NCI-H82 (cell line): Measurements from ENCODE around the gene MSS51.
A peak's percentile ranks its signal among the peaks of the same experiment; 100 is the strongest.
"Not testable (repeated sequence)": the region's sequence is repeated elsewhere in the genome, so short reads cannot be mapped to it uniquely, and the experiment has no call there.

Experiments used
- DNase-seq: peaks from one replicate; lab custom pipeline; 2025; lab: John Stamatoyannopoulos, UW

The MSS51 gene

DNA sequence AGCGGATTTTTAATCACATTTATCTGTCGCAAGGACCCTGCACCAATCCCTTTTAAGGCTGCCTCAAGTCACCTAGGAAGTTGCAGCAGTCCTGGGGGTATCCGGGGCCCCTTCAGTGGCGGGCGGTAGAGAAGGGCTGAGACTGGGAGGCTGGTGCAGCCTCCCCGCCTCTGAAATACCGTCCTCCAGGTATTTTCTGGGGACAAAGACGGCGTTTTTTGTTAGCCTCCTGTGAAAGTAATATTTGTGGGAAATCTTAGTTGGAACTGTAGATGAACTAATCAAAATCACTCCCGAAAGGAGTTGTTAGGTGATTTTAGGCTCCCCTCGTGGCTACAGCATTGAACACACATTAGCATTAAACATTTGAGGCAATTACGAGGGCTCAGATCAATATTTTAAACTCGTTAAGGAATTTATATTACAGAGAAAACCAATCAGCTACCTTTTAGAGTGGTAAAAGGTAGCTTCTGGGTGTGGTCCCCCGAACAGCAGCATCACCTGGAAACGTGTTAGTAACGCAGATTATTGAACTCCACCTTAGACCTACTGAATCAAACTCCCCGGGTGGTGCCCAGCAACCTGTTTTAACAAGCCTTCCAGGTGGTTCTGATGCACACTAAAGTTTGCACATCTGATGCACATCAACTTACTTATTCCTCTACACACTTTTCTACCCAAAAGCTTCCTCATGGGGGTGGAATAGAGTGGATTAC lies 19.0 kb downstream of the MSS51 start:
- DNase-seq, result no peak

DNA sequence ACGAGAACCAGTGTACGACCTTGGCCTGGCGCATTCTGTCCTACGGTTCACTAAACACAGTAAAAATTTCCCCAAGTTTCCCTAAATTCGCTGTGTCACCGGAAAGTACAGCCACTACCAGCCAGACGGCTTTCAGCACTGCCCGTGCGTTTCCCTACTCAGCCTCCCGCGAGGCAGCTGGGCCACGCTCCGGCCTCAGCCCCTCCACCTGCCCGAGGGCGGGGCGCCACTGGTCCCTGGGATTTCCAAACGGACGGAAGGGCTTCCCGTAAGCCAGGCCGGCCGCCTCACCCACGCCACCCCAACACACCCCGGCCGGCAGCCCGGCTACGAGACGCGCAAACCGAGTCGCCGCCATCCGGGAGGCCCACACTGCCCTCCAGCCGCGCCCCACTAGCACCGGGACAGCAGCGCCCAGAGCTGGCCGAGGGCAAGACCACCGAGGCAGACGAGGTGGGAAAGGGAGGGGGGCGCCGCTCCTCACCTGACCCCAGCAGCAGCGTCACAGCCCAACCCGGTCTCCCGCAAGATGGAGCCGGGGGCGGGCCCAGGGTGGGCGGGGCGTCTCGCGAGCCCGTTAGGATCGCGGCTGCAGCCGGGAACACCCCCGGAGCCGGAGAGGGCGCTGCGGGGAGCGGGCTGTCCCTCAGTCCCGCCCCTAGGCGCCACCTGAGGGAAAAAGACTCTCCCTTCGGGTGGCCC lies 19.7 kb downstream of the MSS51 start, which contains the start of gene ANXA7:
TSS of gene ANXA7 (minus strand) at position 531 of the 702 bp plus-strand sequence. CDS start 13,202 bp downstream, outside the sequence.
- DNase-seq, result peak; percentile 96

DNA sequence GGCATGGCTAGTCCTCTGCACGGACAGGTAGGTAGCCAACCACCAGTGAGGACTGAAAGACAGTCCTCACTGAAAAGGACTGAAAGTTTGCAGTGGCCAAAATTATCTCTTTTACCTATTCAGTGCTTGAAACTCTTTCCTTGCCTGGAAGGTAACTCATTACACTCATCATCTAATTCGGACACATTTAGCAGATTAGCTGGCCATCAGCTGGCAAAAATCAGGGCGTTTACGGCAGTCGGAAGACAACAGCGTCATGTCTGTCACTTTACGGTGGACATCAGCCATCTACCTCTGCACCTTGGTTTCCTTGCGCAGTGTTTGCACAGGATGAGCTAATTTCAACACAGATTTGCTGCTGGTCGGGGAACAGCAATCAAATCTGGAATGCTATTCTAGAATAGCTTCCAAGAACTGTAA lies 20.2 kb downstream of the MSS51 start:
- DNase-seq, result peak; percentile 58

DNA sequence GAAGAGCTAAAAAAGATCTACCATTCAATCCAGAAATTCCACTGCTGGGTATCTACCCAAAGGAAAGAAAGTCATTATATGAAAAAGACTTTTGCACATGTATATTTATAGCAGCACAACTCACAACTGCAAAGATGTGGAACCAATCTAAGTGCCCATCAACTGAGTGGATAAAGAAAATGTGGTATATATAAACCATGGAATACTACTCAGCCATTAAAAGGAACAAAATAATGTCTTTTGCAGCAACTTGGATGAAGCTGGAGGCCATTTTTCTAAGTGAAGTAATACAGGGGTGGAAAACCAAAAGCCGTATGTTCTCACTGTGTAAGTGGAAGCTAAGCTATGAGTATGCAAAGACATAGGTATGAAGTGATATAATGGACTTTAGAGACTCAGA lies 22.5 kb downstream of the MSS51 start:
- no peak for DNase-seq

DNA sequence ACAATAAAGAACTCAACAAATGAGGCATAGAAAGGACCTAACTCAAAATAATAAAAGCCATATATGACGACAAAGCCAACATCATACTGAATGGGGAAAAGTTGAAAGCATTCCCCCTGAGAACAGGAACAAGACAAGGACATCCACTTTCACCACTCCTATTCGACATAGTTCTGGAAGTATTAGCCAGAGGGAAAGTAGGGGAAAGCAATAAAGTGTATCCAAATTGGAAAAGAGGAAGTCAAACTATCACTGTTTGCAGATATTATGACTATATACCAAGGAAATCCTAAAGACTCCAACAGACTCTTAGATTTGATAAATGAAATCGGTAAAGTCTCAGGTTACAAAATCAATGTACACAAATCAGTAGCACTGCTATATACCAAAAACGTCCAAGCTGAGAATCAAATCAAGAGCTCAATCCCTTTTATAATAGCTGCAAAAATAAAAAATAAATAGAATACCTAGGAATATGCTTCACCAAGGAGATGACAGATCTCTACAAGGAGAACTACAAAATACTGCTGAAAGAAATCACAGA lies 24.3 kb downstream of the MSS51 start:
- DNase-seq, result no peak

DNA sequence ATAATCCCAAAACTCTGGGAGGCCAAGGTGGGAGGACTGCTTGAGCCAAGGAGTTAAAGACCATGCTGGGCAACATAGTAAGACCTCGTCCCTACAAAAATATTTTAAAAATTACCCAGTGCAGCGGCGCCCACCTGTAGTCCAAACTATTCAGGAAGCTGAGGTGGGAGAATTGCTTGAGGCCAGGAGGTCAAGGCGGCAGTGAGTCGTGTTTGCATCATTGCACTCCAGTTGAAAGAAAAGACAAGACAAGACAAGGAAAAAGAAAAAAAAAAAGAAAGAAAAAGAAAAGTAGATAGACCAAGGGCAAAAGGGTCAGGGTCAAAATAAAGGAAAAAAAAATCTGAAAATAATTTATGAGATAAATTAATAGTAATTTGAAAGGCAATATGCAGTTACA lies 25.3 kb downstream of the MSS51 start:
- DNase-seq, result no peak

DNA sequence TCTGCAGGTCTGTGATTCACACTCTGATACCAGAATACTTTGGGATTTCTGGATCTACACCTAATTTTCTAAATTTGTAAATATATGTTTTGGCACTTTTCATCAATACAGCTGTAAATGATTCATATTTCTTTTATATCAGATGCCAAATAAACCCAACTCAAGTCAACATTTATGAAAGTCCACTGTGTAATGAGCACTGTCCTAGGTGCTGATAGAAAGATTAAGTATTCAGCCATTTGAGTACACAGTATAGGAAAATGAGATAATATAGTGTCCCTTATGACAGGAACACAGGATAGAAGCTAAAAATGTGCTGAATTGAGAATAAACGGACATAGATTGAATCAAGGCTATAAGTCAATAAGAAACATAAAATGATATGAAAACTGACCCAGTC lies 25.9 kb downstream of the MSS51 start:
- DNase-seq, result no peak

DNA sequence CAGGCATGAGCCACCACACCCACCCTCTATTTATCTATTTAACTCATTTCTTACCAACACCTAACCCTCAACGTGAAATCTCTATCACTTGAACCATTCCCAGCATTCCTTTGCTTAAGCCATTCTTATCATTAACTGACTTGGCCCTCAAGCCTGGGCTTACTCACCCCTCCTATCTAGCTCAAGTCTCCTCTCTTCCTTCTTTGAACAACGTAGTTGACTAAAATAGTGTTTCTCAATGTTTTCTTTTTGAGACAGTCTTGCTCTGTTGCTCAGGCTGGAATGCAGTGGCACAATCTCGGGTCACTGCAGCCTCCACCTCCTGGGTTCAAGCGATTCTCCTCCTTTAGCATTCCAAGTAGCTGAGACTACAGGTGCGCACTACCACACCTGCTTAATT lies 26.5 kb downstream of the MSS51 start:
- DNase-seq, result no peak

DNA sequence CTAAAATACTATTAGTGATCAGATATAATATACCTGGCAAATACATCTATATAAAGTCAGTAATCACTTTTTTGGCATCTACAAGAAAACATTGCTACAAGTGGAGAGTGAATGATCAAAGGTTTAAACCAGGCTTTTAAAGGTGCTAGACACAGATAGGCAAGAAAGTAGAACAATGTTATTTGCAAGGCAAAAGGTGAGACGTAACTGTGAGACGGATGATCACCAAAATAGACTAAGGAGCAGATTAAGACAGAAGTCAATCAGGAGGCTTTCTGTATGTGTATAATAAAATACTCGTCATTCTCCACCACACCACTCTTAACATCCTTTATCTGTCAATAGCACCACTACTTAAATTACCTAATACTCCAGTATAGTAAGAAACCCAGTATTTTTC lies 27.8 kb downstream of the MSS51 start:
- no peak for DNase-seq

DNA sequence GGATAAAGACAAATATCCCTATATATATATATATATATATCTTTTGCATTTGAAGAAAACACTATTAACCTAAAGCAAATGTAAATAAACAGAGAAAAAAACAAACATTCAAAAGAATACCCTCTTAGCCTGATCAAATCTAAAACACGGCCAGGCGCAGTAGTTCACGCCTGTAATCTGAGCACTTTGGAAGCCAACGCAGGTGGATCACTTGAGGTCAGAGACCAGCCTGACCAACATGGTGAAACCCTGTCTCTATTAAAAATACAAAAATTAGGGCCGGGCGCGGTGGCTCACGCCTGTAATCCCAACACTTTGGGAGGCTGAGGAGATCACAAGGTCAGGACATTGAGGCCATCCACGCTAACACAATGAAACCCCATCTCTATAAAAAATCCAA lies 28.7 kb downstream of the MSS51 start:
- DNase-seq, result no peak

DNA sequence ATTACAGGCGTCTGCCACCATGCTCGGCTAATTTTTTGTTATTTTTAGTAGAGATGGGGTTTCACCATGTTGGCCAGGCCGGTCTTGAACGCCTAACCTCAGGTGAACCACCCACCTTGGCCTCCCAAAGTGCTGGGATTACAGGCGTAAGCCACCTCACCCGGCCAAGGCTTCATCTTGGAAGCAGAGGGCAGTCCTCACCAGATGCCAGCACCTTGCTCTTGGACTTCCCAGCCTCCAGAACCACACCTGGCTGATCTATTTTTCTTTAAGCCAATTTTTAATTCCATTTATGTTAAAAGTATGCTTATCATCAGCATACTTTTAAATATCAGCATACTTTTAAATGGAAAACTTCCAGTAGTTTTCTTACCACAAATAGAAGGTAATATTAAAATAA lies 31.7 kb downstream of the MSS51 start:
- no peak for DNase-seq

DNA sequence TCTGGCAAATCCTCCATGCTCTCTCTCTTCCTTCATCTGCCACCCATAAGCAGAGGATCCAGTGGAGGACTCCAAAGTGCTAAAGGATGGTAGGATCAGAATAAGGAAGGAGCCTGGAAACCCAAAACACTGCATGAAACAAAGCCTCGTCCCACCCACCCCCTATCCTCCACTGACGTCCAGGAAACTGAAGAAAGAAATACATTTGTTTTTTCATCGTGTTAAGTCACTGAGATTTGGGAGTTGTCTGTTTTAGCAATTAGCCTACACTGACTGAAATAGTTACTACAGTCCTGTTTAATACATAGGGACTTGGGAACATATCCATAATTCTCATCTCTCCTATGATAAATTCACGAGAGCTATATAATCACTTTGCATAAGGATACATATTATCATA lies 34.3 kb downstream of the MSS51 start:
- no peak for DNase-seq

DNA sequence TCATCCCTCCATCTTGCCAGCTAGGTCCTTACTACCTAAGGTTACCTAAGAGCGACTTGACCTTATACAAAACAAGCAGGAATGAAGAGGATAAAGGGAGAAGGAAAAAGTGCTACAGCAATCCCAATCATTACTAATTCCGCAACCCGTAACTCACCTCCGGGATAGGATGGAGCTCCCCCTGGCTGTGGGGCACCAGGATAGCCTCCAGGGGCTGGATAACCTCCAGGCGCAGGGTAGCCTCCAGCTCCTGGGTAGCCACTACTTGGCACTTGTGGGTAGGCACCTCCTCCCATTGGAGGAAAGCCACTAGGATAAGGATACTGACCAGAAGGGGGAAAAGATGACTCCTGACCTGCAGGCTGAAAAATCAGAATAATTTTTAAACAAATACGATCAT lies 35.3 kb downstream of the MSS51 start:
- DNase-seq, result peak; percentile 25

DNA sequence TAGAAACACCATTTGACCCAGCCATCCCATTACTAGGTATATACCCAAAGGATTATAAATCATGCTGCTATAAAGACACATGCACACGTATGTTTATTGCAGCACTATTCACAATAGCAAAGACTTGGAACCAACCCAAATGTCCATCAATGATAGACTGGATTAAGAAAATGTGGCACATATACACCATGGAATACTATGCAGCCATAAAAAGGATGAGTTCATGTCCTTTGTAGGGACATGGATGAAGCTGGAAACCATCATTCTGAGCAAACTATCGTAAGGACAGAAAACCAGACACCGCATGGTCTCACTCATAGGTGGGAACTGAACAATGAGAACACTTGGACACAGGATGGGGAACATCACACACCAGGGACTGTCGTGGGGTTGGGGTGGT lies 39.0 kb downstream of the MSS51 start:
- not testable (repeated sequence) for DNase-seq

DNA sequence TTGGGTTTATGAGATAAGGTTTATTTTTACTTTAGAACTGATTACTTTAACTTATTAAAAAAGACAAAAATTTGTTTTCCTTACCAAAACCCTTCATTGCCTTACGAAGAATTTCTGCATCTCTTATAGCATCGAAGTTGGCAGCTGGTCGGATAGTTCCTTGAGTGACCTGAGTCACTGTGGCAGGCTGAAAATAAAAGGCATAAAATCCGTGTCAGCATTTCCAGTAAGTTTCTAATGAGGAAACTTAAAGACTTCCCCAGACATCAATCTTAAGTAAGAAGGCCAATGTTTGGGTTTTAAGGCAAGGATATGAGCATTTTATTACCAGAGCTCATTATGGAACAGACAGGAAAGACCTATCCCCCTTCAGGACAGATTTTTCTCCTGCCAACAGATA lies 45.1 kb downstream of the MSS51 start:
- no peak for DNase-seq

DNA sequence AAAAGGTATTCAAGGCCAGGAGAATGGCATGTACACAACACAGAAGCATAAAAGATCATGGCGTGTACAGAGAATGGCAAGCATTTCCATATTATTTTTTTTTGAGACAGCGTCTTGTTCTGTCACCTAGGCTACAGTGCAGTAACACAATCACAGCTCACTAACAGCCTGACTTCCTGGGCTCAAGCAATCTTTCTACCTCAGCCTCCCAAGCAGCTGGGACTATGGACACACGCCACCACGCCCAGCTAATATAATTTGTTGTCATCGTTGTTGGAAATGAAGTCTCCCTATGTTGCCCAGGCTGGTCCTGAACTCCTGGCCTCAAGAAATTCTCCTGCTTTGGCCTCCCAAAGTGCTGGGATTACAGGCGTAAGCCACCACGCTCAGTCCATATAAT lies 46.8 kb downstream of the MSS51 start:
- DNase-seq, result no peak

DNA sequence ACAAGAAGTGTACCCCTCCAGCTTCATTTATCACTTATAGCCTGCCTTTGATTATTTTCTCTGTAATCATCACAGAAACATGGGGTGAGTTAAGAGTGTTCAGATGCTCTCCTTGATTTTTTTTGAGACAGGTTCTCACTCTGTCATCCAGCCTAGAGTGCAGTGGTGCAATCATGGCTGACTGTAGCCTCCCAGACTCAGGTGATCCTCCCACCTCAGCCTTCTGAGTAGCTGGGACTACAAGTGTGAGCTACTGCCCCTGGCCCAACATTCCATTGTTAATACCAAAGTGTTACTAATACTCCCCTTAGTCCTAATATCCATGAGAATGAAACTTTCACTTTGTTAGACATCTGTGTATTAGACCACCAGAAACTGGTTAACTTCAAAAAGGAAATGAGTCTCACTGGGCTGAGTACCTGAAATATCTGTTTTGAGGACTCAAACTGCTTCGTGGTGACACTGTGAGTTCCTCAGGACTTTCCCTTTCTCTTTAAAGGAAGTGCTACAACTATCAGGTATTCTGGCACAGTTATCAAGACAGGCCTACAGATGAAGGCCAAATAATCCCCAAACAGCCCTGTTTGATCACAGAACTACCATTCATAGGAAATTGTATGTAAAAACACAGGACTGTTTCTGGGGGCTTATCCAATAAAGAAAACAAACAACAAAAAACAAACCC lies 54.2 kb downstream of the MSS51 start:
- DNase-seq, result no peak

DNA sequence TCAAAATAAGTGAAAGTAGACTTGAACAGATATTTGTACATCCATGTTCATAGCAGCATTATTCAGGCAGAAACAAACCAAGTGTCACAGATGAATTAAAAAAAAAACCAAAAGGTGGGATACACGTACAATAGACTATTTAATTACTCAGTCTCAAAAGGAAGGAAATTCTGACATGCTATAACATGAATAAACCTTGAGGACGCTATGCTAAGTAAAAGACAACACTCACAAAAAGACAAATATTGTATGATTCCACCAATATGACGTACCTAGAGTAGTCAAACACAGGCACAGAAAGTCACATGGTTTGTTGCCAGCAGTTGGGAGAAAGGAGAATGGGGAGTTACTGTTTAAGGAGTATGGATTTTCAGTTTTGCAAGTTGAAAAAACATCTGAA lies 56.7 kb downstream of the MSS51 start:
- DNase-seq, result no peak
